WI38 (cell line): ENCODE measurements around the gene LGALS3BP.

ENCODE experiments used
- H3K4me3 ChIP-seq: 2 replicates; pipeline ENCODE4 v1.5.1; 2011; ENCODE audit warnings: low read depth, mild to moderate bottlenecking, control low read depth, low read length
- TF ChIP-seq, protein P1 (sequence below): IDR thresholded peaks from 2 replicates; pipeline ENCODE4 v1.5.1; 2012; ENCODE audit warnings: low read depth, mild to moderate bottlenecking, control low read depth, low read length

The LGALS3BP gene

DNA sequence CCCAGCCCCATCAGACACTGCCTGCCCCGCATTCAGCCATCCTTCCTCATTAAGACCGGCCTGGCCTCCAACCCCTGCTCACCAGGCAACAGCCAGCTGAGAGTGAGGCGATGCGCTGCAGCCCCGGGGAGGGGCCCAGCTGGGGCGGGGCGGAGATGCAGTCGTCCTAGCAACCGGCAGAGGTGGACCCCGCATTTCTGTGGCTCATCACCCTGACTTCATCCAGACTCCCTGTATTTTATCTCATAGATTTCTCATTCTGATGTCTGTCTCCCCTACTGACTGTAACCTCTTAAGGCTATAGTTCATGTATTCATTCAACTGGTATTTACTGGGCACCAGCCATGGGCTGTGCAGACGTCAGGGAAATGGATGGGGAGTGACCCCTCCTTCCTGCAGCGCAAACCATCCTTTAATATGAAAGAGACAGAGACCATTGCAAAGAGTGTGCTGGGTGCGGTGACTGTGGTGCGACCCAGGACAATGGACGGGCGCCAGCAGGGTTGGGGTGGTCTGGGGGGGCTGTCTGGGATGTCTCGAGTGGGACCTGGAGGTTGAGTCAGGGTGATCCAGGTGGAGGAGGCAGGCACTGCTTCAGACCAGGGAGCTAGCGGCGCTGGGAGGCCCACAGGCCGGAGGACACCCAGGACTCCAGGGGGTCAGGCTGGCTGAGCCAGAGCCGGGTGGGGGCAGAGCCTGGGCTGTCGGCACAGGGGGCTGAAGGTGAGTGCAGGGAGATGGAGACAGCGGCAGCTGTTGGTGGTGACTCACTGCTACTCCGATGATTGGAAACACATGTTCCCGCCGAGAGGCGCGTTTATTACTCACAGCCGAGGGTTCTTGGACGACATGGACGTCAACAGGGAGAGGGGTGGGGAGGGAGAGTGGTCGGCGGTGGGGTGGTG lies 44.1 kb downstream of the LGALS3BP start:
- peak overlapping the region; percentile 29; the same call in 1 of the 2 replicates for H3K4me3 ChIP-seq
- TF ChIP-seq, protein P1, sequence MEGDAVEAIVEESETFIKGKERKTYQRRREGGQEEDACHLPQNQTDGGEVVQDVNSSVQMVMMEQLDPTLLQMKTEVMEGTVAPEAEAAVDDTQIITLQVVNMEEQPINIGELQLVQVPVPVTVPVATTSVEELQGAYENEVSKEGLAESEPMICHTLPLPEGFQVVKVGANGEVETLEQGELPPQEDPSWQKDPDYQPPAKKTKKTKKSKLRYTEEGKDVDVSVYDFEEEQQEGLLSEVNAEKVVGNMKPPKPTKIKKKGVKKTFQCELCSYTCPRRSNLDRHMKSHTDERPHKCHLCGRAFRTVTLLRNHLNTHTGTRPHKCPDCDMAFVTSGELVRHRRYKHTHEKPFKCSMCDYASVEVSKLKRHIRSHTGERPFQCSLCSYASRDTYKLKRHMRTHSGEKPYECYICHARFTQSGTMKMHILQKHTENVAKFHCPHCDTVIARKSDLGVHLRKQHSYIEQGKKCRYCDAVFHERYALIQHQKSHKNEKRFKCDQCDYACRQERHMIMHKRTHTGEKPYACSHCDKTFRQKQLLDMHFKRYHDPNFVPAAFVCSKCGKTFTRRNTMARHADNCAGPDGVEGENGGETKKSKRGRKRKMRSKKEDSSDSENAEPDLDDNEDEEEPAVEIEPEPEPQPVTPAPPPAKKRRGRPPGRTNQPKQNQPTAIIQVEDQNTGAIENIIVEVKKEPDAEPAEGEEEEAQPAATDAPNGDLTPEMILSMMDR: no peak

GRCh38 chr17:78934681-78935418 lies 44.9 kb downstream of the LGALS3BP start:
- H3K4me3 ChIP-seq: no peak overlapping the region
- TF ChIP-seq, protein P1: no peak

- TF ChIP-seq, protein P1: no peak
- H3K4me3 ChIP-seq: peak overlapping the region; percentile 34
Observed at GRCh38 chr17:78933959-78934568, 45.7 kb downstream of the LGALS3BP start.

DNA sequence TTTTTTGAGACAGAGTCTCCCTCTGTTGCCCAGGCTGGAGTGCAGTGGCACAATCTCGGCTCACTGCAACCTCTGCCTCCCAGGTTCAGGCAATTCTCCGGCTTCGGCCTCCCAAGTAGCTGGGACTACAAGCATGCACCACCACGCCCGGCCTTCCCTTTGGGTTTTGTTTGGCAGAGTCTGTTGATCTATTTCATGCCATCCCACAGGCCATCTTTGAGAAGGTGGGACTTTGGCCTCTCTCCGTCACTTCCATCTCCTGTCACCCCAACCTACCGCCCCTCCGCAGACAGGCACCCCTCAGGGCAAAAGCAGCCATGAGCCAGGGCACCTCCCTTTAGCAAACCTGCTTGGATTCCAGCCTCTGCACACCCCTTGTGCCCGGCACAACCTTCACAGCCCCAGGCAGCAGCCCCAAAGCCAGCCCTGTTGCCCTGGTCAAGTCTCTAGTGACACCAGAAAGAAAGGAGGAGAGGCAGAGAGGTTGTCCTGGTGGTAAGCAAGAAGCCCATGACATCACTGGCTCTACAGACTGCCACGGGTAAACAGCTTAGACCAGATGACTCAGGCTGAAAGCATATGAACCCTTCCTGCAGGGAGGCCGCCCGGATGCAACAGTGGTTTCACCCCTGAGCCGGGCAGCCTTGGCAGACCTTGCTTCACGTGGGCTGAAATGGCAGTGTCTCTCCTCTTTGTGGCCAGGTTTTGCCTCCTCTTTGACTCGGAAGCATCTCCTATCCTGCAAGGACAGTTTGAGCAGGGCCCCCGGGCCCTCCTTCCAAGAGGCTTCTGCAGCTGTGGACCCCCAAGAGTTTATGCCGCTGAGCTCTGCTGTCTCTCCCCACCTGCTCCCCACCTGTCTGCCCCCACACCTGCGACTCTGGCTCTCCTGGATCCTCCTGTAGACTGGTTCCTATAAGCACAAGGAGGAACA lies 46.4 kb downstream of the LGALS3BP start:
- peak overlapping the region; percentile 34 for H3K4me3 ChIP-seq
- TF ChIP-seq, protein P1: no peak

- no peak overlapping the region for H3K4me3 ChIP-seq
- TF ChIP-seq, protein P1: no peak
Observed at GRCh38 chr17:78929908-78930775, 49.6 kb downstream of the LGALS3BP start.
